ENCODE results near the gene KPNB1.

The KPNB1 gene

GRCh38 chr17:47696717-47697642, 47.3 kb downstream of the KPNB1 start:
- no peak for DNase-seq (ENCODE audit: low read depth)

DNA sequence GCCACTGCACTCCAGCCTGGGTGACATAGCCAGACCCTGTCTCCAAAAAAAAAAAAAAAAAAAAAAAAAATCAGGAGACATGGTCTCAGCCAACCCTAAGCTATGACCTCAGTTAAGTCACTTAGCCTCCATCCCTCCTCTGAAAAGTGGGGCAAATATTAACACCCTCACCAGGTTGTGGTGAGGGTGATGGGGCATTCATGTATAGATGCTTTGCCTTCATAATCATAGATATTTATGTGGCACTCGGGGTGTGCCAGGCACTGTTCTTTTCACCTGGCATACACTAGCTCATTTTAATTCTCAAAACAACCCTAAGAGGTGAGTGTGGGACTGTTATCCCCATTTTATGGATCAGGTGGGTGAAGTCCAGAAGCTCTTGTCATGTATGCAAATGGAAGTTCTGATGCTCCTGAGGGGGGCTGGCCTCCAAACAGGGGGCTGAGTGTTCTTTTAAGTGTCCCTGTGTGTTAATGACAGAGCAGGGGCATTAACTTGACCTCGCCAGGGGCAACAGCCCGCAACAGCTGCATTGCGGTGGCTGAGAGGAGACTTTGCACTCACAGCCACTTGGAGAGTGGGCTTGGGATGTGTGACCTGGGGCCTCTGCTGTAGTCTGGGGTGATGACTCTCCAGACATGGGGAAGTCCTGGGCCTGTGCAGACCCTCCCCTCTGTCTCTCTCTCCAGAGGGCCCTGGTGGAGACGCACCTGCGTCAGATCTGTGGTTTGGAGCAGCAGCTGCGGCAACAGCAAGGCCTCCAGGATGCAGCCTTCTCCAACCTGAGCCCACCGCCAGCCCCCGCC, 48.4 kb downstream of the KPNB1 start:
- no peak for DNase-seq (ENCODE audit: low read depth)

DNA sequence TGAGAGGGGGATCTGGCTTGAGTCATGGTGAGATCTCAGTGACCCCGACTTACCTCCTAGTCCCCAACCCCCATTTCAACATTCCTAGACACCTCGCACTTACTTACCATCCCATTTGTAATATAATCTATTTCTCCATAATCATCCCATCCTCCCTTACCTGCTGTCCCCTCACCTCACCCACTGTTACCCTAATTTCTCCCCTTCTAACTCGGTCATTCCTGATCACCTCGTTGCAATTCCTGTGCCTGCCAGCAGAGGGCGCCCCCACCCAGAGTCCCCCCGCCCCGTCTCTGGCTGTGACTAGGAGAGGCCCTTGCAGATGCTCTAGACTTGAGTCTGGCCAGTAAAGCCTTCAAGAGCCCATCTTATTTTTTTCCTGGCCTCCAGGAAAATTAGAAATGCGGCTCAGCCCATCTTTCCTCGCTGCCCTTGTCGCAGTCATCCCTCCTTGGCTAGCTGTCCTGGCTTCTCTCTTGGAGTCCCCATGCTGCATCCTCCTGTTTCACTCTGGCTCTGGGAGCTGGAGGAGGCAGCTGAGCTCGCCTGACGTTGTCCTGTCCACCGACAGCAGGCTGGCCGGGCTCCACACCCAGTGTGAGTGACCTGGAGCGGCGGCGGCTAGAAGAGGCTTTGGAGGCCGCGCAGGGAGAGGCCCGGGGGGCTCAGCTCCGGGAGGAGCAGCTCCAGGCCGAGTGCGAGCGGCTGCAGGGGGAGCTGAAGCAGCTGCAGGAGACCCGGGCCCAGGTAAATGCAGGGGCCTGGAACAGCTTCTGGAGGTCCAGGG, 49.2 kb downstream of the KPNB1 start:
- no peak for DNase-seq (ENCODE audit: low read depth)

DNA sequence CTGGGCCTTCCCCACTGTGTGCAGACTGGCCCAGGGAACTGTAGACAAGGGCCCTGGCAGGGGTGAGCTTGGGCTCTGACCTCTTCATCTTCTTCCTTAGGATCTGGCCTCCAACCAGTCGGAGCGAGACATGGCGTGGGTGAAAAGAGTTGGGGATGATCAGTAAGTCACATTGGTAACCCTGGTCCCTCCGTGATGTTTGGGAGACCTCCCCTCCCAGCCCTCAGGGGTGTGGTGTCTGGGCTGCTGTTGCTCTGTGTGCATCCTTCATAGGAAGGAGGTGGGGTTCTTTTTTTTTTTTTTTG, 49.8 kb downstream of the KPNB1 start:
- no peak for DNase-seq (ENCODE audit: low read depth)

DNA sequence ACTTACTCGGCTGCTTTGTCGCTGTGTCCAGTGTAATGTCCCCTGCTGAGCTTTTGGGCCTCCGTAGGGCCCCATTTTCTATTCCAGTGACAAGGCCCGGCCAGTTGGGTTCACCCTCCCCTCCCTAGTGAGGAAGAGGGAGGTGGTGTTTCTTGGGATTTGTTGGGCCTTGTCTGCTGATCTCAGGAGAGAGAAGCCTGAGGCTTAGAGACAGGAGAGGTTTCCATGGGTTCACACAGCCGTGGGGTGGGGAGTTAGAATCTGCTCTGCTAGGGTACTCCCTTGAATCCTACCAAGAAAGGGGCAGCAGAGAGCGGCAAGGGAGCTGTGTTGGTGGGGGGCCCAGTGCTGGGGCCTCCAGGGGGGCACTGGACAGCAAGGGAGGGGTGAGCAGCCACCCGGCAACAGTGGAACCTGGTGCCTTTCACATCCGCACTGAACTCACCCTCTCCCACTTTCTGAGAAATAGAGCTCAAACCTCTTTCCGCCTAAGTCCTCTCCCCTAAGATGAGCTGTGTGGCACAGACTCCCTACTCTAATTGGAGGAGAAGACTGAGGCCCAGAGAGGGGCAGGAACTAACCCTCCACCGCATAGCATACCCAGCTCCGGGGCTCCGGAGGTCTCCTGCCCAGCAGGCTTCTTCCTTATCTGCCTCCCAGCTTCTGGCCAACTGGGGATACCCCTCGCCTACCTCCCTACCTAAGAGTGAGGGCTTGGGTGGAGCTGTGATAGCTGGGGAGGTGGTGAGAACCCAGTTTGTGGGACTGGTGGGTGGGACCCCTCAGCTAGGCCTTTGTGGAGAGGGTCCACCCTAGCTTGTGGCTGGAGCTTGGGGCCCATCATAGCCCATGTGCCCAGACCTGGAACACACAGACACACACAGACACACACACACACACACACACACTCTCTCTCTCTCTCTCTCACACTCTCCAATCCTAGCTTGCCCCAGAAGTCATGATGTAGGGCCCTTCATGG, 51.0 kb downstream of the KPNB1 start:
- DNase-seq (ENCODE audit: low read depth), result no peak

- no peak for DNase-seq (ENCODE audit: low read depth)
Observed at GRCh38 chr17:47701608-47702007, 51.9 kb downstream of the KPNB1 start.

- no peak for DNase-seq (ENCODE audit: low read depth)
Observed at GRCh38 chr17:47702391-47702995, 52.8 kb downstream of the KPNB1 start.

- DNase-seq (ENCODE audit: low read depth), result no peak
Observed at GRCh38 chr17:47703191-47703591, 53.5 kb downstream of the KPNB1 start.

- DNase-seq (ENCODE audit: low read depth), result no peak
Observed at GRCh38 chr17:47703671-47704070, 54.0 kb downstream of the KPNB1 start.

DNA sequence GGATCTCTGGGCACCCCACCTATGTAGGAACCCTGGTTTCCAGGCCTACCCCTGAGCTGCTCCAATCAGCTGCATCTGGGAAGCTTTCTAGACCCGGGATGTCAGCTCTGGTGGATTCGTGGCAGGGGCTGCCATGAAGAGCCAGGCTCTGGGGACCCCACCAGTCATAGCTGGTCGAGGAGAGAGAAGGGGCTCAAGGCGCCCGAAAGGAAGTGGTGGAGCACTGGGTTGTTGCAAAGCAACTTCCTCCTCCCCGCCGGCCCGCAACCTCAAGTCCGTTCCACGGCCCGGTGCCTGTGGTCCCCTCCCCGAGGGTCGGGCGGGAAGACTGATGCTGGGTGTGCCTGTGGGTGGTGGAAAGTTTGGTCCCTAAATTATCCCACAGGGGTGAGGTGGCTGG, 54.4 kb downstream of the KPNB1 start:
- no peak for DNase-seq (ENCODE audit: low read depth)

DNA sequence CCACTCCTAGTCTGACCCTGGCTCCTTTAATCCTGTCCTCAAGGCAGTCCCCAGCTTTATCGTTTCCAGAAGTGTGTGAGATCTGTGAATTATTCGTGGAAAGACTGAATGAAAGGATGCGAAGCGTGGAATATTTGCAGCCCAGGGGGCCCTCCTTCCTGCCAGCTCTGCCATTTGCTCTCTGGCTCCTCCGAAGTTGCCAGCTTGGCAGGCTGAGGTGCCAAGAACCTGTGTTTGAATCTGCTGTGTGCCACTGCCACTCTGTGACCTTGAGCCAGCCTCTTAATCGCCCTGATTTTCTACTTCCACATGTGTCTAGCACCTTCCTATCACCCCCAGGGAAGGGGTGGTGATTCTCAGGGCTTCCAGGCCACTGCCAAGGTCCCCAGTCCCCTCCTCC, 55.0 kb downstream of the KPNB1 start:
- no peak for DNase-seq (ENCODE audit: low read depth)

DNA sequence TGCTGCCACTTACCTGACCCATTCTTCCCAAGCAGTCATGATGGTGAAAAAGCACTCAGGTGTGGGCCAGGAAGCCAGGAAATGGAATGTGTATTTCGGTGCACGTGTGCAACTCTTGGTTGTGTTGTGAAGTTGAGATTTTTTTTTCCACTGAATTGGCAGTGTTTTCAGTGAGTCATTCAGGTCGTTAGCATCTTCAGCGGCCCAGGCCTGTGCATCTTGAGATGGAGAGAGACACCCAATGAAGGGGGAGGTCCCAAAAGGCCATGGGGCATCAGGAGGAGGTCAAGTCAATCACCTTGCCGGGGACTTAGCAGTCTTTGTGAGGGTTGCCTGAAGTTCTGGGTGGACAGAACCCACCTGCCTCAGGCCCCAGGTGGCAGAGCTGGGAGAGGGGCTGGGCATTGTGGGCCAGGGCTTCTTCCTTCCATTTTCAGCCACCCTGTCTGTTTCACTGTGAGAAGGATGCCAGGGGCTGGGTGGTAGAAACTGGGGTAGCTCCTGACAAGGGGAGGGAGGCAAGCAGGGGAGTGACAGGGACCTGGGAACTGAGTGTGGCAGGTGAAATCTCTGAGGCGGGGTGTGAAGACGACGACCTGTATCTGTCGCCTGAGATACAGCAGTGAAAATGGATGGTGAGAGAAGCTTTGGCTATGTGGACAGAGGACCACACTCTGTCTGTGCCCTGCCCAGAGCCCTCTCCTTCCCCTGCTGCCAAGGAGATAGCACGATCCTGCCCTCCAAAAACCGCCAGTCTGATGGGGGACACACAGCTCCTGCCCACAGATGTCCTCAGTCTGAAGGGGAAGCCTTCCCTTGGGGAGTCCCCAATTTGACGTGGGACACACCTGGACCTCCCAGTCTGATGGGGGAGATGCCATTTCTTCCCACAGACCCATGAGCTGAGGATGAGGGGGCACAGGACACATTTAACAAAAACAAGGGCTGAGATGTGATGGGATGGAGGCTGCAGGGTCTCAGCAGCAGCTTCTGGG, 56.1 kb downstream of the KPNB1 start:
- DNase-seq (ENCODE audit: low read depth), result no peak

DNA sequence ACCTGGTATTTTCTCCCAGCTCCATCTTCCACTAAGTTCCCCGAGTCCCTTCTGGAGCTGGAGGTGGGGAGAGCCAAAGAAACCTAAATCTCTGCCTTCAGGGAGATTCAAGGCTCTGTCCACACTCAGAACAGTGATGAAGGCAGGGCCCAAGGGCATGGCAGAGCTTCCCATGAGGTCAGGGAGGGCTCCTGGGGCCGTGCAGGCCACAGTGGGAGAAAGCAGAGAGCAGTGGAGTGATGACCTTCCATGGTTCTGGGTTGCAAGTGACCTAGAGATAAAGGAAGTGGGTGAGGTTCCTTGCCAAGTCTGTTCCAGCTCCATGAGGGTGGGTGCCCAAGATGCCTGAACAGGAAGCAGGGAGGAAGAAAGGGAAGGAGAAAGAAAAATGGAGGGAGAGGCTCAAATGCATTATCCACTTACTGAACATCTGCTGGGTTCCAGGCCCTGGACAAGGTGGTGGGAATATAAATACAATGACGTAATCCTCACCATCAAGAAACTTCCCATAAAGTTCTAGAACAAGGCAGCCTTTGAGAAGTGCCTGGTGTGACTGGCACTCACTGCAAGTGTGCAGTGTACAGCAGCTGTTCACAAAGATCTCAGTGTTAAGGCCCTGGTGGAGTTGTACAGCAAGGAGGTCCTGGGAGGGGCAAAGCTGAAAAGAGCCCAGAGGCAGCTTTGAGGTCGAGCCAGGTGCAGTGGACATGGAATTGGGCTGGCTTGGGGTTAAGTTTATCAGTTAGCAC, 57.5 kb downstream of the KPNB1 start:
- no peak for DNase-seq (ENCODE audit: low read depth)

GRCh38 chr17:47707884-47708283, 58.2 kb downstream of the KPNB1 start:
- DNase-seq (ENCODE audit: low read depth), result no peak

- DNase-seq (ENCODE audit: low read depth), result no peak
Observed at GRCh38 chr17:47708312-47708863, 58.7 kb downstream of the KPNB1 start.

DNA sequence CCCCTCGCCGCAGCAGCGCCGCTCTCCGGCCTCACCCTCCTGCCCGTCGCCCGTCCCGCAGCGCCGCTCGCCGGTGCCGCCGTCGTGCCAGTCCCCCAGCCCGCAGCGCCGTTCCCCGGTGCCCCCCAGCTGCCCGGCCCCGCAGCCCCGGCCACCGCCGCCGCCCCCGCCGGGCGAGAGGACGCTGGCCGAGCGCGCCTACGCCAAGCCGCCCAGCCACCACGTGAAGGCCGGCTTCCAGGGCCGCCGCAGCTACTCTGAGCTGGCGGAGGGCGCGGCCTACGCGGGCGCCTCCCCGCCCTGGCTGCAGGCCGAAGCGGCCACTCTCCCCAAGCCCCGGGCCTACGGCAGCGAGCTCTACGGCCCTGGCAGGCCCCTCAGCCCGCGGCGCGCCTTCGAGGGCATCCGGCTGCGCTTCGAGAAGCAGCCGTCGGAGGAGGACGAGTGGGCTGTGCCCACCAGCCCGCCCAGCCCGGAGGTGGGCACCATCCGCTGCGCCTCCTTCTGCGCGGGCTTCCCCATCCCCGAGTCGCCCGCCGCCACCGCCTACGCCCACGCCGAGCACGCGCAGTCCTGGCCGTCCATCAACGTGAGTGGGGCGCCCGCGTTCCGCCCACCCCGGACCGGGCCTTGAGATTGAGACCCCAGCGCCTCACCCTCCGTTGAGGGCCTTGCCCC, 59.3 kb downstream of the KPNB1 start:
- no peak for DNase-seq (ENCODE audit: low read depth)

GRCh38 chr17:47709594-47709993, 59.9 kb downstream of the KPNB1 start:
- no peak for DNase-seq (ENCODE audit: low read depth)

Measured in stromal cell of bone marrow (primary cell).